OCI-LY7 (cell line): ENCODE measurements around the gene MRPS26.
"Not testable (repeated sequence)": the region's sequence is repeated elsewhere in the genome, so short reads cannot be mapped to it uniquely, and the experiment has no call there.

Experiments used
- CTCF ChIP-seq: fragments of 200-600 bp; sonication (generic); conservative IDR thresholded peaks from 2 replicates; pipeline ENCODE4 v1.5.1; 2014; ENCODE audit warnings: mild to moderate bottlenecking, antibody characterized with exemption, low read length, moderate library complexity, mixed read lengths
- EZH2phosphoT487 ChIP-seq: fragments of 200-600 bp; sonication (generic); IDR thresholded peaks from 2 replicates; pipeline ENCODE4 v1.6.1; 2018; ENCODE audit warnings: low read depth, borderline replicate concordance, mild to moderate bottlenecking, mixed run types, antibody characterized with exemption, low read length, moderate library complexity, mixed read lengths

DNA sequence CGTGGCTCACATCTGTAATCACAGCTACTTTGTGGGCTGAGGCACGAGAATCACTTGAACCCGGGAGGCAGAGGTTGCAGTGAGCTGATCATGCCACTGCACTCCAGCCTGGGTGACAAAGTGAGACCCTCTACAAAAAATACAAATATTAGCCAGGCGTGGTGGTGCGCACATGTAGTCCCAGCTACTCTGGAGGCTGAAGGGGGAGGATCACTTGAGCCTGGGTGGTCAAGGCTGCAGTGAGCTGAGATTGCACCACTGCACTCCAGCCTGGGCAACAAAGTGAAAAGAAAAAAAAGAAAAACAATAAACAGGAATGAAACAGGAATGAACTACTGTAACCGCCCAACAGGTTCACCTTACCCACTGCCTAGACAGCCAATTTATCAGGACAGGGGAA, 18.3 kb downstream of the MRPS26 start:
- TF ChIP-seq CTCF, EZH2phosphoT487: not testable (repeated sequence)
